K562 (cell line): ENCODE measurements around the gene ACRV1. TPM values are rescaled to one million over a fixed set of nuclear protein-coding genes. Genes with fewer than 3 reads are reported as not detected.
A peak's percentile ranks its signal among the peaks of the same experiment; 100 is the strongest.

Experiments used
- CEBPG ChIP-seq, 3 experiments: fragments of 200-800 bp in 1 of 3; sonication (Bioruptor generic) in 1 of 3; sonication (generic) in 1 of 3; formaldehyde crosslinking in 1 of 3; IDR thresholded peaks in 2 of 3; conservative IDR thresholded peaks in 1 of 3; 2 replicates each; pipeline versions ENCODE4 v1.6.1 to v1.8.0; 2016 to 2022; ENCODE audit warnings: missing compliant biosample characterization in 2 of 3, missing genetic modification characterization in 2 of 3, mild to moderate bottlenecking in 1 of 3, missing genetic modification reagents in 1 of 3
- HDAC3 ChIP-seq: fragments of 450-650 bp; IDR thresholded peaks from 2 replicates; pipeline ENCODE4 v1.6.1; 2018; ENCODE audit warnings: borderline replicate concordance, mild to moderate bottlenecking, moderate library complexity; ENCODE audit not compliant: partially characterized antibody
- ILF3 ChIP-seq: fragments of 450-650 bp; IDR thresholded peaks from 2 replicates; pipeline ENCODE4 v1.6.1; 2018; ENCODE audit warnings: antibody characterized with exemption, mild to moderate bottlenecking, moderate library complexity, borderline replicate concordance
- MXI1 ChIP-seq: IDR thresholded peaks from 2 replicates; pipeline ENCODE4 v1.6.1; 2011; ENCODE audit warnings: low read depth, mild to moderate bottlenecking, improper control_type of control experiment, low read length
- polyA plus RNA-seq, 8 experiments: library from polyadenylated mRNA; depleted of rRNA in 4 of 8; stranded (reverse) in 5 of 8; unstranded in 3 of 8; fragments of >200 nt; fragmentation: Nextera tagmentation in 2 of 8; fragmentation: Illumina TruSeq in 1 of 8; extraction: Ambion mirVana in 2 of 8; extraction: Trizol in 1 of 8; gene quantifications; 2 replicates each; pipeline versions ENCODE4 v1.2.1 to v1.2.3, GENCODE V29; 2011 to 2014; ENCODE audit warnings: inconsistent platforms in 1 of 8, missing spikeins in 1 of 8
- total RNA-seq, 7 experiments: library from RNA; depleted of rRNA in 6 of 7; stranded (reverse); fragments of >200 nt in 6 of 7; fragmentation: Illumina TruSeq in 2 of 7; extraction: Trizol in 2 of 7; gene quantifications; 2 replicates each; pipeline versions ENCODE4 v1.2.1 to v1.2.3, GENCODE V29; 2011 to 2021; ENCODE audit warnings: low replicate concordance in 1 of 7
- TF ChIP-seq, protein P1 (sequence below): fragments of 450-650 bp; formaldehyde crosslinking; conservative IDR thresholded peaks from 2 replicates; pipeline ENCODE4 v1.4.0; 2022; ENCODE audit warnings: mild to moderate bottlenecking, missing genetic modification characterization
- TF ChIP-seq, protein P2 (sequence below), 3 experiments: IDR thresholded peaks in 2 of 3; conservative IDR thresholded peaks in 1 of 3; 2 replicates each; pipeline ENCODE4 v1.5.1; 2011 to 2012; ENCODE audit warnings: low read length in 3 of 3, mild to moderate bottlenecking in 3 of 3, control low read depth in 2 of 3, improper control_type of control experiment in 1 of 3, inconsistent platforms in 1 of 3, low read depth in 1 of 3, mixed read lengths in 1 of 3, moderate library complexity in 1 of 3; ENCODE audit not compliant: insufficient read depth in 2 of 3

ACRV1 gene
- total and polyA plus RNA-seq, 9 of the 15 experiments (the other 6 are each of a cell fraction or from before 2014, with no cell fraction given), result 0.22 to 0.25 TPM; not detected in 7

DNA sequence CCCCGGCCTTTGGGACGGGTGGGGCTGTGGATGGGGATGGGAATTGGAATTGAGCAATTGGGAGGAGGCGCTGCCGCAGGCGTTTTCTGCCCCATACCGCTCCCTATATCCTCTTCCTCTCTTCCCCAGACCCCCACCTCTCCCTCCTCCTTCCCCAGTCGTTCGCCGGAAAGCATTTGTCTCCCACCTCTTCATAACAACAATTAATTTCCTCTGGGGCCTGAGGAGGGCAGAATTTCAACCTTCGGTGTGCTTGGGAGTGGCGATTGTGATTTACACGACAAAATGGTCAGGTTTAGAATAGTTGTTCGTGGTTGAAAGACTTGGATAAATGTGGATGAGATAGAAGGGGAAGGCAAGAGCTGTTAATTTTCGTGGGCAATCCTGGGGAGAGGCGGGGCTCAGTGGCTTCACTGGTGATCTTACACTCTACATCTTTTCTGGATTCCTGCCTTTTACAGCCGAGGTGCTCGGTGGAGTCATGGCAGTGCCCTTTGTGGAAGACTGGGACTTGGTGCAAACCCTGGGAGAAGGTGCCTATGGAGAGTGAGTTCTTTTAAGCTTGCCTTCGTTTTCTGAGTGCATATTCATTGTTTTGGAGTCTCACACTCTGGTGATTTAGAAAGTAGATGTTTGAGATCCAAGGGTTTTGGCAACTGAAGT, 54.2 kb downstream of the ACRV1 start (continued):
- TF ChIP-seq, protein P1, sequence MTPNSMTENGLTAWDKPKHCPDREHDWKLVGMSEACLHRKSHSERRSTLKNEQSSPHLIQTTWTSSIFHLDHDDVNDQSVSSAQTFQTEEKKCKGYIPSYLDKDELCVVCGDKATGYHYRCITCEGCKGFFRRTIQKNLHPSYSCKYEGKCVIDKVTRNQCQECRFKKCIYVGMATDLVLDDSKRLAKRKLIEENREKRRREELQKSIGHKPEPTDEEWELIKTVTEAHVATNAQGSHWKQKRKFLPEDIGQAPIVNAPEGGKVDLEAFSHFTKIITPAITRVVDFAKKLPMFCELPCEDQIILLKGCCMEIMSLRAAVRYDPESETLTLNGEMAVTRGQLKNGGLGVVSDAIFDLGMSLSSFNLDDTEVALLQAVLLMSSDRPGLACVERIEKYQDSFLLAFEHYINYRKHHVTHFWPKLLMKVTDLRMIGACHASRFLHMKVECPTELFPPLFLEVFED (CRISPR knock-in tag), result 0 out of 2 replicates have a peak, but pooled peaks have one; percentile 31
- TF ChIP-seq HDAC3 (no peak), MXI1 (peak; percentile 42; the same call in 1 of the 2 replicates), CEBPG (CRISPR knock-in tag; IDR thresholded peaks at IDR 0.05) (no peak), CEBPG (tag; conservative IDR thresholded peaks at IDR 0.05 in 1 of 2, IDR thresholded peaks at IDR 0.05 in 1 of 2) (peak; percentile 51 to 65; a peak in 3 of 4 replicates), ILF3 (no peak)
- TF ChIP-seq, protein P2, sequence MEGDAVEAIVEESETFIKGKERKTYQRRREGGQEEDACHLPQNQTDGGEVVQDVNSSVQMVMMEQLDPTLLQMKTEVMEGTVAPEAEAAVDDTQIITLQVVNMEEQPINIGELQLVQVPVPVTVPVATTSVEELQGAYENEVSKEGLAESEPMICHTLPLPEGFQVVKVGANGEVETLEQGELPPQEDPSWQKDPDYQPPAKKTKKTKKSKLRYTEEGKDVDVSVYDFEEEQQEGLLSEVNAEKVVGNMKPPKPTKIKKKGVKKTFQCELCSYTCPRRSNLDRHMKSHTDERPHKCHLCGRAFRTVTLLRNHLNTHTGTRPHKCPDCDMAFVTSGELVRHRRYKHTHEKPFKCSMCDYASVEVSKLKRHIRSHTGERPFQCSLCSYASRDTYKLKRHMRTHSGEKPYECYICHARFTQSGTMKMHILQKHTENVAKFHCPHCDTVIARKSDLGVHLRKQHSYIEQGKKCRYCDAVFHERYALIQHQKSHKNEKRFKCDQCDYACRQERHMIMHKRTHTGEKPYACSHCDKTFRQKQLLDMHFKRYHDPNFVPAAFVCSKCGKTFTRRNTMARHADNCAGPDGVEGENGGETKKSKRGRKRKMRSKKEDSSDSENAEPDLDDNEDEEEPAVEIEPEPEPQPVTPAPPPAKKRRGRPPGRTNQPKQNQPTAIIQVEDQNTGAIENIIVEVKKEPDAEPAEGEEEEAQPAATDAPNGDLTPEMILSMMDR (IDR thresholded peaks at IDR 0.05 in 2 of 3, conservative IDR thresholded peaks at IDR 0.05 in 1 of 3; ENCODE audit: insufficient read depth in 2 of 3, low read depth in 1 of 3, low read length in 3 of 3), result peak; percentile 39 to 61 (median 57); a peak in 5 of 6 replicates
